ENCODE data around the gene TMEM252.

TMEM252 gene

GRCh38 chr9:68575817-68576216 lies 35.1 kb upstream of the TMEM252 start:
- no peak overlapping the region for H3K4me3 ChIP-seq (ENCODE audit: low read depth, low read length)
- DNase-seq (ENCODE audit: low read depth): no peak
- TF ChIP-seq CTCF (IDR thresholded peaks at IDR 0.05; ENCODE audit: control insufficient read depth, extremely low read depth, insufficient read depth): no peak

- H3K4me3 ChIP-seq (ENCODE audit: low read depth, low read length): no peak overlapping the region
- no peak for DNase-seq (ENCODE audit: low read depth)
- peak; percentile 48 for TF ChIP-seq CTCF (IDR thresholded peaks at IDR 0.05; ENCODE audit: control insufficient read depth, extremely low read depth, insufficient read depth)
These were observed 33.5 kb upstream of the TMEM252 start for GRCh38 chr9:68574150-68574549.

GRCh38 chr9:68567565-68567964 lies 26.9 kb upstream of the TMEM252 start:
- DNase-seq (ENCODE audit: low read depth): no peak
- H3K4me3 ChIP-seq (ENCODE audit: low read depth, low read length): no peak overlapping the region
- no peak for TF ChIP-seq CTCF (IDR thresholded peaks at IDR 0.05; ENCODE audit: control insufficient read depth, extremely low read depth, insufficient read depth)

- no peak overlapping the region for H3K4me3 ChIP-seq (ENCODE audit: low read depth, low read length)
- TF ChIP-seq CTCF (IDR thresholded peaks at IDR 0.05; ENCODE audit: control insufficient read depth, extremely low read depth, insufficient read depth): no peak
- DNase-seq (ENCODE audit: low read depth): no peak
These were observed 21.8 kb upstream of the TMEM252 start for GRCh38 chr9:68562461-68562860.

- peak; percentile 49 for TF ChIP-seq CTCF (IDR thresholded peaks at IDR 0.05; ENCODE audit: control insufficient read depth, extremely low read depth, insufficient read depth)
- no peak for DNase-seq (ENCODE audit: low read depth)
These were observed 19.6 kb upstream of the TMEM252 start for GRCh38 chr9:68560071-68560844.

GRCh38 chr9:68558545-68558944 lies 17.9 kb upstream of the TMEM252 start:
- TF ChIP-seq CTCF (IDR thresholded peaks at IDR 0.05; ENCODE audit: control insufficient read depth, extremely low read depth, insufficient read depth): no peak
- no peak overlapping the region for H3K4me3 ChIP-seq (ENCODE audit: low read depth, low read length)
- no peak for DNase-seq (ENCODE audit: low read depth)

More at GRCh38 chr9:68560071-68560844, 19.6 kb upstream of the TMEM252 start:
- no peak overlapping the region for H3K4me3 ChIP-seq (ENCODE audit: low read depth, low read length)
